Stimulated activated CD4-positive, alpha-beta T cell treated with anti-CD3 and anti-CD28 coated beads, Interleukin-1b, Interleukin-23, amount 100 ng/mL, for 4 hours (primary cell): ENCODE measurements around the gene LMAN1.

Experiments
- DNase-seq, 2 donors: peaks; one replicate each; pipeline ENCODE4 v3.0.0-alpha.2; 2020; ENCODE audit warnings: low read depth in 2 of 2

LMAN1 gene

DNA sequence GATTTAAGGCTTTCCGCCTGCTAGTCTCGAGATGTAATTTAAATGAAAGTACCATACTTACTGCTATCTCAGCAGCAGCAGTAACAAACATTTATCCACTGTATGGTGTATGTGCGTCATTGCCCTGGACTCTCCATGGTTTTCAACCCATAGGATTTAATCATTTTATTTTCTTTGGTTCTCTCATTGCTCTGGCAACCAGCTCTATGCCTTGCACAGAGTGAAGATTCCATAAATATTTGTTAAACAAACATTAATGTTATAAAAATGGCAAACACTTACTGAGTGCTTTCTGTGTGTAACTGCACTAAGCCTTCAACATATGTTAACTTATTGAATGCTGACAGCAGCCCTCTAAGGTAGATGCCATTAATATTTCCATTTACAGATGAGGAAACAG, 1.3 kb upstream of the LMAN1 start:
- DNase-seq = no peak

GRCh38 chr18:59359576-59359952, 499 bp upstream of the LMAN1 start:
- no peak for DNase-seq

GRCh38 chr18:59358414-59358711, 702 bp downstream of the LMAN1 start:
- DNase-seq = no peak

DNA sequence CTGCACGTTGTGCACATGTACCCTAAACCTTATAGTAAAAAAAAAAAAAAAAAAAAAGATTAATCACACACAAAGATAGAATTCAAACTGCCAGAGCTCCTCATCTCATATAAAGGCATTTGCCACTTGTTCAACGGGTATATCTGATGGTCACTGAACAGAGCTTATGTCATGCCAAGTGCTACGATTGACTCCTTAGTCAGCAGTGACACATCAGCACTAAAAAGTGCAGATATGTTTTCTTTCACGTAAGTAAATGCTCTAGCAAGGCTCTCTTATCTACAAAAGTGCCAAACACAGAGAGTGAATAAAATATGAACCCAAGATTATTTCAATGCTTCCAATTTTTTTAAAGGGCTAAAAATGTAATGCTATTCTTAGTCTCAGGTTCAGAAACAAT, 1.1 kb downstream of the LMAN1 start:
- DNase-seq = peak in 1 of 2 donors; percentile 13

GRCh38 chr18:59354731-59355130, 4.3 kb downstream of the LMAN1 start:
- DNase-seq = no peak

DNA sequence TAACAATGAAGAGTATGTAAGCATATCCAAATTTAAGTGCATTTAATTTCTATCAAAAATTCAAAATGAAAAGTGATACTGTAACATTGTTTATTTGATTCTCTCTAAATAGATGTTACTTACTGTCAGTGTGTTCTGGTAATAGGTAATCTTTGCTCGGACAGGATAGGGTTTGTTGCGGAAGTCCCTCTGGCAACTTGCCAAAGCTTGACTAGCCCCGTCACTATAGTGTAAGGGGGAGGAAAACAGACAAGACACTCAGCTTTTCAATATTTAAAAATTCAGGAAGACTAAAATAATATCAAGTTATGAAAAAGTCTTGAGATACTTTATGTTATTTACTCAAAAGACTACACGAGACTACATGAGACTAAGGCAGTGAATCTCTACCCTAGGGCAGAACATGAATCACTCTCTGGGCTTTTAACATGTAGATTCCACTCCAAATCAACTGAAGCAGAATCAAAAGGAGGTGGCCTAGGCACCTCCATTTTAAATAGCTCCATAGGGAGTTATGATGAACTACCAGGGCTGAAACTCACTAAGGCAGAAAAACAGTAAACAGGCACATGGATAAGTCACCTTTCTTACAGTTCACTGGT, 5.9 kb downstream of the LMAN1 start:
- DNase-seq = no peak

DNA sequence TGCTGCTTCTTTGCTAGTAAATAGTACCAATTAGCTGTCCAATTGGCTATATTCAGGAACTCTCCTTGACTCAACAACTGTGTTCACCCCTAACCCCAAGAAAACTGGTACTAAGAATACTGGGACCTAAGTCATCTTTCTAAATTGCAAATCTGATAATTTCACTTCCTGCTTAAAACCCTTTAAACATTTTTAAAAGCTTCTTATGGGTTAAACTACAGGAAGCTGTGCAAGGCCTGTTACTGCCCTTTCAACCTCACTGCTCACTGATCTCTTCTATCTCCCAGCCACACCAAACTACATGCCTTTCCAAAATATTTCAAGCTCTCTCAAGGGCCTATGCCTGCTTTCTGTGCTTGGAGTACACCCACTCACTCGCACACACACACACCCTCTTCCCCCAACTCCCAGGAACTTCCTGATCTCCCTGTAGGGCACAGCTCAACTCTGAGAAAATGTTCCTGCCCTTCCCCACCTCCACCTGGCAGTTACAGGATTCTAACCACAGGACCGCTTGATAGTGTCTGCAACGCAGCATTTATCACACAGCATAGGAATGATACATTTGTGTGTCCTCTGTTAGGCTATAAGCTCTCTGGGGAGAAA, 6.7 kb downstream of the LMAN1 start:
- DNase-seq = no peak

- DNase-seq = no peak
These were observed 13.5 kb downstream of the LMAN1 start for GRCh38 chr18:59345556-59345955.

GRCh38 chr18:59344996-59345395, 14.1 kb downstream of the LMAN1 start:
- no peak for DNase-seq

GRCh38 chr18:59343926-59344325, 15.1 kb downstream of the LMAN1 start:
- no peak for DNase-seq

DNA sequence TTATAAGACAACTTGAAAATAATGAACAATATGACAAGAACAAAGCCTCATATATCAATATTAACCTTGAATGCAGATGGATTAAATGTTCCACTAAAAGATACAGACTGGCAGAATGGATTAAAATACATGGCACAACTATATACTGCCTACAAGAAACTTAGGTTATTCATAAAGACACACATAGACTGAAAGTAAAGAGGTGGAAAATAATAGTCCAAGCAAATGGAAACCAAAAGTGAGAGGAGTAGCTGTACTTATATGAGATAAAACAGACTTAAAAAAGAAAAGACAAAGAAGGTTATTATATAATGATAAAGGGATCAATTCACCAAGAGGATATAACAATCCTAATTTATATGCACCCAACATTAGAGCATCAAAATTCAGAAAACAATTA, 18.2 kb downstream of the LMAN1 start:
- DNase-seq = no peak

GRCh38 chr18:59340312-59340711, 18.8 kb downstream of the LMAN1 start:
- no peak for DNase-seq

GRCh38 chr18:59332986-59333385, 26.1 kb downstream of the LMAN1 start:
- DNase-seq = no peak

DNA sequence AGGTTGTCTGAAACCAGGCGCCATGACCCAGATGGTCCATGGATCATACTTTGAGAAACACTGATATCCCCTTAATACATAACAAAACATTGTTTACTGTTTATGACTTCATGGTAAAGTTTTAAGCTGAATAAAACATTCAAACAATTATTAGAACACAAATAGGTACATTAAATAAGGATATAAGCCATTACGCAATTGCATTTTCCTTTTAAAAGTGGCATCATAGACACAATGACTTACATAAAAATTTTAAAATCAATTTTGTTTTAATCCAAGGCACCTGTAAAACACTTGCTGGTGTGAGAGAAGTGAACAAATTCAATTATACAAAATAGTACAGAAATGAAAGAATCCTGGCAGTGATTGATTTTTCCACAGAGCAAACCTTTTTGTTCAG, 30.4 kb downstream of the LMAN1 start:
- DNase-seq = no peak

- no peak for DNase-seq
These were observed 33.1 kb downstream of the LMAN1 start for GRCh38 chr18:59325965-59326364.

- no peak for DNase-seq
These were observed 34.5 kb downstream of the LMAN1 start for GRCh38 chr18:59324623-59324971.

- DNase-seq = no peak
These were observed 35.0 kb downstream of the LMAN1 start for GRCh38 chr18:59323931-59324622.

- DNase-seq = no peak
These were observed 40.5 kb downstream of the LMAN1 start, which contains the start of gene CPLX4 for GRCh38 chr18:59318460-59319050. Gene CPLX4 (minus strand): TSS chr18:59318649. CDS start chr18:59318462, 187 bp downstream.

- DNase-seq = no peak
These were observed 47.4 kb downstream of the LMAN1 start for GRCh38 chr18:59311631-59312030.

DNA sequence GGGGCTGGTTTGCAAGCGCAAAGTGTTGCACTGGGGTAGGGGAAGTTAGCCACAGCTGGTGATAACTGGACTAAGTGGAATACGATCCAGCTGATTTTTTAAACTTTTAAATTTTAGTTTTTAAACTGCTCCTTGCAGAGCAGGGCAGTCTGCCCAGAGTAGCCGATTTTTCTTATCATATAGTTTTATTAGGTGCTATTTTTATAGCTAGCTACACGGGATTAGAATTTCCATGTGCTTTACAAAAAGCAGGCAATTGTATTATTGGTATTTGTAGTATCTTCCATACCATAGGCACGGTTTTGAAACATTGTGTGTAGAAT, 50.2 kb downstream of the LMAN1 start:
- DNase-seq = no peak

- peak; percentile 58 to 74 for DNase-seq
These were observed 50.7 kb downstream of the LMAN1 start for GRCh38 chr18:59308248-59308937.

DNA sequence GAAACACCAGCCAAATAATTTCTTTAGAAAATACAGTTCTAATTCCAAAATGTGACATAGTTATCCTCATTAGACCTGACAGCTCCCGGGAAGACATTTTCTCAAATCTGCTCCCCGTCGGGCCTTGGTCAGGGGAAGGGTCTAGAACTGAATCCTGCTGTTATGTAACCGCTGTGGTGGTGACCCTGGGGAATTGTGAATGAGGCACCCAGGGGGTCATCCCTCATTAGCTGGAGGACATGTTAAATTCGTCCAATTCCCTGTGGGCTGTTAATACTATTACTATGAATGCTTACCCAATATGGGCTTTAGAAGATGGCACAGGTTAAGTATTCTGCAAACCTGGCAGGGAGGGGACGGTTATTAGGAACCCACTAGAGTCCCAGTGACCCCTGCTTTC, 52.4 kb downstream of the LMAN1 start:
- DNase-seq = no peak

- no peak for DNase-seq
These were observed 53.8 kb downstream of the LMAN1 start for GRCh38 chr18:59305295-59305694.
